Mesendoderm (in vitro differentiated cells): ENCODE measurements around the gene MCRIP2.
A peak's percentile ranks its signal among the peaks of the same experiment; 100 is the strongest.

Experiments
- DNase-seq: peaks from one replicate; pipeline ENCODE4 v3.0.0; 2013
- H2AK5ac ChIP-seq: 2 replicates; pipeline ENCODE4 v1.6.1; 2013; ENCODE audit warnings: low read length, inconsistent platforms
- H2BK120ac ChIP-seq: 2 replicates; pipeline ENCODE4 v1.6.1; 2013; ENCODE audit warnings: low read depth, mild to moderate bottlenecking, low read length, moderate library complexity, mixed read lengths
- H2BK15ac ChIP-seq: replicated peaks from 2 replicates; pipeline ENCODE4 v1.6.1; 2013; ENCODE audit warnings: low read depth, mild to moderate bottlenecking, moderate library complexity
- H2BK5ac ChIP-seq: 2 replicates; pipeline ENCODE4 v1.6.1; 2013; ENCODE audit warnings: low read length, inconsistent platforms
- H3K18ac ChIP-seq: 2 replicates; pipeline ENCODE4 v1.6.1; 2013; ENCODE audit warnings: mild to moderate bottlenecking, low read length, mixed read lengths
- H3K23ac ChIP-seq: one replicate; pipeline ENCODE4 v1.6.1; 2013; ENCODE audit warnings: low read length
- H3K27ac ChIP-seq: 2 replicates; pipeline ENCODE4 v1.5.1; 2013; ENCODE audit warnings: low read depth, mild to moderate bottlenecking, inconsistent platforms, low read length, moderate library complexity
- H3K27me3 ChIP-seq: 2 replicates; pipeline ENCODE4 v1.6.1; 2013; ENCODE audit warnings: low read length, control low read depth, mild to moderate bottlenecking, inconsistent platforms; ENCODE audit not compliant: insufficient read depth, poor library complexity
- H3K36me3 ChIP-seq: 2 replicates; pipeline ENCODE4 v1.6.1; 2013; ENCODE audit warnings: low read length, inconsistent platforms; ENCODE audit not compliant: control insufficient read depth, insufficient read depth
- H3K4ac ChIP-seq: one replicate; pipeline ENCODE4 v1.6.1; 2013; ENCODE audit warnings: low read depth, mild to moderate bottlenecking, low read length, moderate library complexity
- H3K4me1 ChIP-seq: 2 replicates; pipeline ENCODE4 v1.6.1; 2013; ENCODE audit warnings: low read depth, low read length, inconsistent platforms; ENCODE audit not compliant: control insufficient read depth
- H3K4me2 ChIP-seq: 2 replicates; pipeline ENCODE4 v1.6.1; 2013; ENCODE audit warnings: low read length
- H3K4me3 ChIP-seq: 2 replicates; pipeline ENCODE4 v1.5.1; 2013; ENCODE audit warnings: mild to moderate bottlenecking, low read length
- H3K56ac ChIP-seq: one replicate; pipeline ENCODE4 v1.6.1; 2013; ENCODE audit warnings: low read length
- H3K79me1 ChIP-seq: 2 replicates; pipeline ENCODE4 v1.6.1; 2013; ENCODE audit warnings: low read length, inconsistent platforms
- H3K79me2 ChIP-seq: 2 replicates; pipeline ENCODE4 v1.6.1; 2013; ENCODE audit warnings: mild to moderate bottlenecking, low read length; ENCODE audit not compliant: control insufficient read depth, insufficient read depth
- H3K9ac ChIP-seq: 2 replicates; pipeline ENCODE4 v1.6.1; 2013; ENCODE audit warnings: low read length, inconsistent platforms
- H4K5ac ChIP-seq: one replicate; pipeline ENCODE4 v1.6.1; 2013; ENCODE audit warnings: low read length
- H4K8ac ChIP-seq: one replicate; pipeline ENCODE4 v1.6.1; 2013; ENCODE audit warnings: low read depth, mild to moderate bottlenecking, control low read depth, low read length, moderate library complexity
- WGBS: extraction: QIAGEN DNeasy Blood & Tissue Kit; methylation state at CpG from one replicate; pipeline ENCODE4 v1.1.7; 2013; ENCODE audit warnings: low lambda C conversion rate, missing lambda C conversion rate; ENCODE audit not compliant: insufficient coverage; ENCODE audit errors: extremely low coverage; 5-methylcytosine and 5-hydroxymethylcytosine counted together

Gene MCRIP2

GRCh38 chr16:678209-678857 is 36.7 kb downstream of the MCRIP2 start:
- H2BK5ac ChIP-seq, result no peak overlapping the region
- H3K79me1 ChIP-seq, result peaks cover 15% of the 10 kb centered on the region
- no peak overlapping the region for H3K4me3 ChIP-seq
- no peaks in the 10 kb centered on the region for H3K27me3 ChIP-seq
- H2BK120ac ChIP-seq, result no peak overlapping the region
- H3K4me1 ChIP-seq, result peaks cover 5% of the 10 kb centered on the region
- peaks cover 18% of the 10 kb centered on the region for H3K79me2 ChIP-seq
- H2AK5ac ChIP-seq, result no peak overlapping the region
- no peak overlapping the region for H3K27ac ChIP-seq
- H3K4ac ChIP-seq, result no peak overlapping the region
- no peak overlapping the region for H3K18ac ChIP-seq
- H3K23ac ChIP-seq, result no peak overlapping the region
- peaks cover 13% of the 10 kb centered on the region for H3K36me3 ChIP-seq
- H4K8ac ChIP-seq, result no peak overlapping the region
- peak overlapping the region; percentile 25 for H3K56ac ChIP-seq
- H3K4me2 ChIP-seq, result no peak overlapping the region
- H3K9ac ChIP-seq, result no peak overlapping the region
- no peak overlapping the region for H2BK15ac ChIP-seq
- no peak for DNase-seq
- WGBS, result no CpG with 5 or more reads among the region's 21 CpGs
- H4K5ac ChIP-seq, result no peak overlapping the region

GRCh38 chr16:678858-679813 is 37.5 kb downstream of the MCRIP2 start:
- Histone ChIP-seq H3K9ac (peak overlapping the region; percentile 78), H2BK120ac (no peak overlapping the region), H3K79me2 (peaks cover 18% of the 10 kb centered on the region), H2BK15ac (no peak overlapping the region), H3K4ac (no peak overlapping the region), H3K4me2 (peak overlapping the region; percentile 83), H4K8ac (no peak overlapping the region), H3K27me3 (no peaks in the 10 kb centered on the region), H3K79me1 (peaks cover 15% of the 10 kb centered on the region), H3K4me1 (peaks cover 5% of the 10 kb centered on the region), H4K5ac (no peak overlapping the region), H2AK5ac (no peak overlapping the region), H3K27ac (peak overlapping the region; percentile 59), H3K18ac (no peak overlapping the region), H3K56ac (peak overlapping the region; percentile 90), H2BK5ac (no peak overlapping the region), H3K4me3 (peak overlapping the region; percentile 26), H3K36me3 (peaks cover 13% of the 10 kb centered on the region), H3K23ac (no peak overlapping the region)
- WGBS, result no CpG with 5 or more reads among the region's 52 CpGs
- DNase-seq, result peak; percentile 86

- H3K36me3 ChIP-seq, result peaks cover 13% of the 10 kb centered on the region
- H3K9ac ChIP-seq, result peak within 1 kb of the TSS; percentile 94
- peak within 1 kb of the TSS; percentile 66 for H3K23ac ChIP-seq
- no peak within 1 kb of the TSS for H2AK5ac ChIP-seq
- WGBS, result no CpG with 5 or more reads among the region's 91 CpGs
- H3K27ac ChIP-seq, result peak within 1 kb of the TSS; percentile 59
- H2BK15ac ChIP-seq, result no peak within 1 kb of the TSS
- H3K4me1 ChIP-seq, result peaks cover 2% of the 10 kb centered on the region
- no peak within 1 kb of the TSS for H4K8ac ChIP-seq
- H2BK5ac ChIP-seq, result no peak within 1 kb of the TSS
- H3K4me2 ChIP-seq, result peak within 1 kb of the TSS; percentile 94
- peak within 1 kb of the TSS; percentile 59 for H3K4ac ChIP-seq
- H3K79me2 ChIP-seq, result peaks cover 18% of the 10 kb centered on the region
- H2BK120ac ChIP-seq, result no peak within 1 kb of the TSS
- H3K27me3 ChIP-seq, result no peaks in the 10 kb centered on the region
- no peak within 1 kb of the TSS for H4K5ac ChIP-seq
- peak; percentile 94 for DNase-seq
- H3K56ac ChIP-seq, result peak within 1 kb of the TSS; percentile 92
- H3K4me3 ChIP-seq, result peak within 1 kb of the TSS; percentile 91
- peak within 1 kb of the TSS; percentile 43 for H3K18ac ChIP-seq
- H3K79me1 ChIP-seq, result peaks cover 15% of the 10 kb centered on the region
Observed at GRCh38 chr16:679814-680624, 38.4 kb downstream of the MCRIP2 start, which contains the start of gene STUB1. Gene STUB1 (plus strand): TSS chr16:680410. CDS start chr16:680526, 116 bp downstream.

GRCh38 chr16:680625-680945 is 39.0 kb downstream of the MCRIP2 start:
- Histone ChIP-seq H2BK5ac (no peak overlapping the region), H2AK5ac (no peak overlapping the region), H4K5ac (no peak overlapping the region), H3K18ac (peak overlapping the region; percentile 43), H3K79me2 (peaks cover 18% of the 10 kb centered on the region), H2BK15ac (no peak overlapping the region), H3K4me1 (no peaks in the 10 kb centered on the region), H3K9ac (peak overlapping the region; percentile 94), H3K23ac (peak overlapping the region; percentile 66), H3K4ac (peak overlapping the region; percentile 59), H3K27ac (peak overlapping the region; percentile 53), H3K4me2 (peak overlapping the region; percentile 94), H3K56ac (peak overlapping the region; percentile 92), H2BK120ac (no peak overlapping the region), H3K79me1 (peaks cover 15% of the 10 kb centered on the region), H4K8ac (no peak overlapping the region), H3K4me3 (peak overlapping the region; percentile 91), H3K27me3 (no peaks in the 10 kb centered on the region), H3K36me3 (peaks cover 13% of the 10 kb centered on the region)
- no CpG with 5 or more reads among the region's 38 CpGs for WGBS
- no peak for DNase-seq

- Histone ChIP-seq H3K36me3 (peaks cover 13% of the 10 kb centered on the region), H3K27me3 (no peaks in the 10 kb centered on the region), H2BK120ac (no peak overlapping the region), H3K4me2 (peak overlapping the region; percentile 94), H3K18ac (no peak overlapping the region), H3K27ac (no peak overlapping the region), H3K4me3 (peak overlapping the region; percentile 91), H4K8ac (no peak overlapping the region), H4K5ac (no peak overlapping the region), H3K4me1 (no peaks in the 10 kb centered on the region), H2BK15ac (no peak overlapping the region), H3K4ac (no peak overlapping the region), H3K23ac (no peak overlapping the region), H2BK5ac (no peak overlapping the region), H3K9ac (peak overlapping the region; percentile 94), H3K56ac (peak overlapping the region; percentile 92), H3K79me2 (peaks cover 18% of the 10 kb centered on the region), H3K79me1 (peaks cover 15% of the 10 kb centered on the region), H2AK5ac (no peak overlapping the region)
- no peak for DNase-seq
- WGBS, result no CpG with 5 or more reads among the region's 44 CpGs
Observed at GRCh38 chr16:680967-681745, 39.5 kb downstream of the MCRIP2 start.
